ENCODE data around the gene NCOA1.

GRCh38 chr2:24586955-24587354 is 95.9 kb downstream of the NCOA1 start:
- TF ChIP-seq TCF7L2 (IDR thresholded peaks at IDR 0.05; ENCODE audit: borderline replicate concordance, low read depth, low read length) = no peak
- TF ChIP-seq ZFP41 (tag by site-specific recombination; IDR thresholded peaks at IDR 0.05; ENCODE audit: borderline replicate concordance) = no peak
- no peak for TF ChIP-seq CTCF (tag by site-specific recombination; IDR thresholded peaks at IDR 0.05)
- no peak for TF ChIP-seq YY1 (tag by site-specific recombination; IDR thresholded peaks at IDR 0.05)
- no peak for TF ChIP-seq ZNF707 (tag by site-specific recombination; IDR thresholded peaks at IDR 0.05)
- no peak for TF ChIP-seq ZNF2 (tag by site-specific recombination; IDR thresholded peaks at IDR 0.05)
- no peak for TF ChIP-seq REST (tag by site-specific recombination; IDR thresholded peaks at IDR 0.05)
- TF ChIP-seq ZNF423 (tag by site-specific recombination; IDR thresholded peaks at IDR 0.05) = no peak
